Panc1 (cell line): Measurements from ENCODE around the gene ADAM12. TPM values are rescaled to one million over a fixed set of nuclear protein-coding genes. Genes with fewer than 3 reads are reported as not detected.

Experiments
- ATAC-seq: fragments of 200-7000 bp; cut with Tn5 transposase; 2 replicates; pipeline ENCODE4 v1.9.1; 2020; ENCODE audit warnings: mild to moderate bottlenecking, moderate library complexity
- BruUV-seq: library from RNA; stranded (reverse); fragments of 400-500 nt; replicated peaks from 2 replicates; lab custom pipeline; 2021; lab: Mats Ljungman, UMichigan
- CTCF ChIA-PET: fragments of 300-600 bp; sonication (Branson Sonifier 250); formaldehyde crosslinking; loops from one replicate; lab custom pipeline; 2022; ENCODE audit warnings: antibody characterized with exemption; lab: Charles Lee
- POLR2A ChIA-PET: fragments of 300-600 bp; sonication (Branson Sonifier 250); formaldehyde crosslinking; loops from one replicate; lab custom pipeline; 2022; ENCODE audit warnings: antibody characterized with exemption; lab: Charles Lee
- DNase-seq: peaks from one replicate; pipeline ENCODE4 v3.0.0-alpha.2; 2010; ENCODE audit warnings: low read depth, low spot score
- H3K27ac ChIP-seq: 2 replicates; pipeline ENCODE4 v1.5.1; 2011; ENCODE audit warnings: mild to moderate bottlenecking, low read length, inconsistent platforms
- H3K27me3 ChIP-seq: fragments of 200-500 bp; sonication (Bioruptor generic); 2 replicates; pipeline ENCODE4 v1.6.0; 2014; ENCODE audit warnings: low read length, inconsistent platforms; ENCODE audit not compliant: control insufficient read depth, insufficient read depth
- H3K36me3 ChIP-seq: fragments of 200-500 bp; sonication (Bioruptor generic); 2 replicates; pipeline ENCODE4 v1.5.1; 2014; ENCODE audit warnings: inconsistent platforms, mild to moderate bottlenecking, low read length, moderate library complexity; ENCODE audit not compliant: control insufficient read depth, insufficient read depth
- H3K4me1 ChIP-seq: 2 replicates; pipeline ENCODE4 v1.5.1; 2011; ENCODE audit warnings: inconsistent platforms, mild to moderate bottlenecking, low read length, moderate library complexity; ENCODE audit not compliant: control insufficient read depth, insufficient read depth
- H3K4me3 ChIP-seq, 2 experiments: 2 replicates each; pipeline ENCODE4 v1.5.1; 2011 to 2012; ENCODE audit warnings: low read depth in 2 of 2, low read length in 2 of 2, mild to moderate bottlenecking in 2 of 2, inconsistent platforms in 1 of 2, moderate library complexity in 1 of 2
- H3K9me3 ChIP-seq: fragments of 200-500 bp; sonication (Bioruptor generic); 2 replicates; pipeline ENCODE4 v1.5.1; 2014; ENCODE audit warnings: low read depth, mild to moderate bottlenecking, inconsistent platforms, low read length, moderate library complexity; ENCODE audit not compliant: control insufficient read depth, insufficient read depth
- CTCF ChIP-seq: fragments of 450-650 bp; IDR thresholded peaks from 2 replicates; pipeline ENCODE4 v1.5.1; 2017; ENCODE audit warnings: mild to moderate bottlenecking
- POLR2AphosphoS5 ChIP-seq: IDR thresholded peaks from 2 replicates; pipeline ENCODE4 v1.6.1; 2012; ENCODE audit warnings: mild to moderate bottlenecking, low read depth, low read length, moderate library complexity
- REST ChIP-seq, 2 experiments: IDR thresholded peaks; 2 replicates each; pipeline ENCODE4 v1.6.1; 2011 to 2012; ENCODE audit warnings: low read depth in 2 of 2, control low read depth in 1 of 2, low read length in 1 of 2, mild to moderate bottlenecking in 1 of 2, moderate library complexity in 1 of 2; ENCODE audit not compliant: insufficient read depth in 1 of 2
- SIN3A ChIP-seq: IDR thresholded peaks from 2 replicates; pipeline ENCODE4 v1.6.1; 2012; ENCODE audit warnings: low read depth, mild to moderate bottlenecking, low read length, moderate library complexity, borderline replicate concordance; ENCODE audit not compliant: insufficient read depth
- TCF7L2 ChIP-seq: IDR thresholded peaks from 2 replicates; pipeline ENCODE4 v1.6.1; 2011; ENCODE audit warnings: mild to moderate bottlenecking, low read depth, low read length, inconsistent platforms
- in situ Hi-C: cut with HindIII; loops from 2 replicates; pipeline ENCODE4 v1.10.0; 2016; ENCODE audit warnings: low sequenced_read_pairs, low pct_unique_long_range_greater_than_20kb
- intact Hi-C: fragments of 100-400 bp; cut with micrococcal nuclease; formaldehyde crosslinking; loops from one replicate; pipeline ENCODE4 v1.10.0; 2022; ENCODE audit not compliant: unreplicated experiment
- total RNA-seq: library from RNA; stranded (reverse); gene quantifications from one replicate; pipeline ENCODE4 v1.2.1, GENCODE V29; 2021; ENCODE audit not compliant: unreplicated experiment

The ADAM12 gene
- total RNA-seq, 1 experiment from 2014 or later, result 0.10 TPM

GRCh38 chr10:126197036-126197543 is 191.2 kb downstream of the ADAM12 start:
- Histone ChIP-seq H3K4me3 (no peak overlapping the region), H3K27ac (no peak overlapping the region), H3K9me3 (peaks cover 2% of the 10 kb centered on the region; the same call in 1 of the 2 replicates), H3K27me3 (no peaks in the 10 kb centered on the region), H3K4me1 (peaks cover 4% of the 10 kb centered on the region; the same call in 1 of the 2 replicates), H3K36me3 (no peaks in the 10 kb centered on the region)
- CTCF ChIA-PET, result no interaction called here
- no TSS peak for BruUV-seq
- POLR2A ChIA-PET, result no interaction called here
- ATAC-seq (no peak), DNase-seq (no peak)
- TF ChIP-seq SIN3A (no peak), TCF7L2 (no peak), REST (IDR thresholded peaks at IDR 0.05; ENCODE audit: insufficient read depth in 1 of 2, low read depth in 2 of 2, low read length in 1 of 2) (no peak), POLR2AphosphoS5 (no peak), CTCF (no peak)
- in situ Hi-C loops, result no loop called here
- intact Hi-C loops, result no loop called here

- Histone ChIP-seq H3K36me3 (no peaks in the 10 kb centered on the region), H3K4me3 (no peak overlapping the region), H3K4me1 (peaks cover 4% of the 10 kb centered on the region; the same call in 1 of the 2 replicates), H3K9me3 (peaks cover 2% of the 10 kb centered on the region; the same call in 1 of the 2 replicates), H3K27ac (no peak overlapping the region), H3K27me3 (no peaks in the 10 kb centered on the region)
- ATAC-seq (no peak), DNase-seq (no peak)
- CTCF ChIA-PET, result no interaction called here
- POLR2A ChIA-PET, result no interaction called here
- no TSS peak for BruUV-seq
- in situ Hi-C loops (no loop called here), intact Hi-C loops (no loop called here)
- TF ChIP-seq SIN3A (no peak), TCF7L2 (no peak), CTCF (no peak), POLR2AphosphoS5 (no peak), REST (IDR thresholded peaks at IDR 0.05; ENCODE audit: insufficient read depth in 1 of 2, low read depth in 2 of 2, low read length in 1 of 2) (no peak)
These were observed 192.0 kb downstream of the ADAM12 start for GRCh38 chr10:126196281-126196680.
